ENCODE data around the gene PDLIM5. TPM values are rescaled to one million over a fixed set of nuclear protein-coding genes. Genes with fewer than 3 reads are reported as not detected.

PDLIM5 gene
- total and polyA plus RNA-seq, 7 experiments from 2014 or later, result 14.4 to 61.7 (median 35.7) TPM

DNA sequence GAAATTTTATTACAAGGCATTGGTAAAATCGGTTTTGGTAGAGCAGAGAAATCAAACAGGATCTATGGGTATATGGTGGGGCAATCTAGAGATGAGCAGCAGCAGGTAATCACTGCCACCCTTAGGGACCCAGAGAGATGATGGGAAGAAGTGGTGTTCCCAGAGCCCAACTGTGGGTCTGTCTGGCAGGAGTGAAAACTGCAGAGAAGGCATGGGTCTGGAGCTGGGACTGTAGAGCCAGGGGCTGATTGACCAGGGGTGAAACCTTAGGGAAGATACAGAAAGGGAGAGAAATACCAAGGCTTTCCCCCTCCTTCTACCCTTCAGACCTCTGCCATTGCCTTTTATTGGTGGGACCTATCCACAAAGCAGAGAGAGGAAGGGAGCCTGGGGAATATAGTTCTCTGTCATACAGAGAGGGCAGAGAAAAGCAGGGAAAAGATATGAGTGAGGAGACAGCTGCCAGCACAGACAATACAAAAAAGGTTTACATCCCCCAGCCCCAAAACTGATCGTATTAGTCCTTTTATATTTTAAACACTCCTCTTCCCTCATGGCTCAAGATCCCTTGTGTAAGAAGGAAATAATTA lies 28.7 kb downstream of the PDLIM5 start:
- Mint-ChIP-seq H3K4me3 (no peak overlapping the region), H3K4me1 (peaks cover 0 to 15% (median 5%) of the 10 kb centered on the region in 7 donors), H3K9me3 (peaks cover 0 to 2% (median 0%) of the 10 kb centered on the region in 11 donors), H3K27ac (no peak overlapping the region), H3K36me3 (peaks cover 0 to 14% (median 0%) of the 10 kb centered on the region in 5 donors), H3K27me3 (peaks cover 0 to 2% (median 0%) of the 10 kb centered on the region in 5 donors)
- no peaks in the 10 kb centered on the region for H3K27me3 ChIP-seq (ENCODE audit: control insufficient read depth in 2 of 2, insufficient read depth in 2 of 2, low read length in 2 of 2)
- no peak overlapping the region for H3K27ac ChIP-seq (ENCODE audit: low read depth, low read length)
- H3K9me3 ChIP-seq (ENCODE audit: control insufficient read depth in 2 of 3, low read length in 3 of 3), result no peaks in the 10 kb centered on the region
- no peaks in the 10 kb centered on the region for H3K36me3 ChIP-seq (ENCODE audit: control insufficient read depth in 2 of 3, insufficient read depth in 3 of 3, low read length in 3 of 3)
- DNase-seq (no peak), ATAC-seq (no peak)
- POLR2A ChIA-PET, result no interaction called here
- no peaks in the 10 kb centered on the region for H3K4me1 ChIP-seq (ENCODE audit: control insufficient read depth in 2 of 2, insufficient read depth in 2 of 2, low read length in 2 of 2)
- CTCF ChIA-PET, result no interaction called here
- intact Hi-C loops (cut with micrococcal nuclease), result no loop called here
- no peak overlapping the region for H3K4me3 ChIP-seq (ENCODE audit: low read length)

- no peak overlapping the region for H3K27ac ChIP-seq (ENCODE audit: low read depth, low read length)
- intact Hi-C loops (cut with micrococcal nuclease), result no loop called here
- no peaks in the 10 kb centered on the region for H3K36me3 ChIP-seq (ENCODE audit: control insufficient read depth in 2 of 3, insufficient read depth in 3 of 3, low read length in 3 of 3)
- no peak for ATAC-seq
- ChIA-PET CTCF (no interaction called here), POLR2A (no interaction called here)
- H3K27me3 ChIP-seq (ENCODE audit: control insufficient read depth in 2 of 2, insufficient read depth in 2 of 2, low read length in 2 of 2), result no peaks in the 10 kb centered on the region
- H3K4me1 ChIP-seq (ENCODE audit: control insufficient read depth in 2 of 2, insufficient read depth in 2 of 2, low read length in 2 of 2), result no peaks in the 10 kb centered on the region
- no peak overlapping the region for H3K4me3 ChIP-seq (ENCODE audit: low read length)
- H3K36me3 Mint-ChIP-seq, result peaks cover 0 to 10% (median 0%) of the 10 kb centered on the region in 5 donors
- H3K9me3 Mint-ChIP-seq, result no peaks in the 10 kb centered on the region
- H3K27ac Mint-ChIP-seq, result no peak overlapping the region
- H3K9me3 ChIP-seq (ENCODE audit: control insufficient read depth in 2 of 3, low read length in 3 of 3), result no peaks in the 10 kb centered on the region
- H3K4me1 Mint-ChIP-seq, result peaks cover 0 to 6% (median 4%) of the 10 kb centered on the region in 7 donors
- DNase-seq, result no peak
- no peaks in the 10 kb centered on the region for H3K27me3 Mint-ChIP-seq
- no peak overlapping the region for H3K4me3 Mint-ChIP-seq
Measured at GRCh38 chr4:94483895-94484294, 32.2 kb downstream of the PDLIM5 start.

DNA sequence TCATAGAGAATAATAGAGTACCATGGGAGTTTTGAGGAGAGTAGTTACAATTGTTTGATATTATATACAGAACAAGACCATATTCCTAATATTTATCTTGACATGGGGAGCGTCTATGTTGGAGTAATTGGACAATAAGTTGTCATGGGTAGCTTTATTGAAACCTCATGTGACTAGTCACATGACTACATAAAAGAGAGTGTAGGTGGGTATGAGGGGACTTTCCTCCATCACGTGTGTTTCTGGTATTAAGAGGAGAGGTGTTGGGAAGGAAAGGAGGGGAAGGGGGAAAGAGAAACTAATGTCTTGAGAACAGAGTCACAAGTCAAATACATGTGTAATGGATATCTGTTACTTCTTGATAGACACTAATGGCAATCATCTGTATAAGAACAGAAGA lies 33.1 kb downstream of the PDLIM5 start:
- ChIA-PET CTCF (no interaction called here), POLR2A (no interaction called here)
- Histone ChIP-seq H3K27me3 (ENCODE audit: control insufficient read depth in 2 of 2, insufficient read depth in 2 of 2, low read length in 2 of 2) (no peaks in the 10 kb centered on the region), H3K27ac (ENCODE audit: low read depth, low read length) (no peak overlapping the region), H3K4me3 (ENCODE audit: low read length) (no peak overlapping the region), H3K36me3 (ENCODE audit: control insufficient read depth in 2 of 3, insufficient read depth in 3 of 3, low read length in 3 of 3) (no peaks in the 10 kb centered on the region), H3K9me3 (ENCODE audit: control insufficient read depth in 2 of 3, low read length in 3 of 3) (no peaks in the 10 kb centered on the region), H3K4me1 (ENCODE audit: control insufficient read depth in 2 of 2, insufficient read depth in 2 of 2, low read length in 2 of 2) (no peaks in the 10 kb centered on the region)
- H3K4me1 Mint-ChIP-seq, result peaks cover 0 to 8% (median 4%) of the 10 kb centered on the region in 7 donors
- no peak overlapping the region for H3K4me3 Mint-ChIP-seq
- no peaks in the 10 kb centered on the region for H3K27me3 Mint-ChIP-seq
- no peak overlapping the region for H3K27ac Mint-ChIP-seq
- DNase-seq (no peak), ATAC-seq (no peak)
- no peaks in the 10 kb centered on the region for H3K9me3 Mint-ChIP-seq
- peaks cover 0 to 10% (median 0%) of the 10 kb centered on the region in 5 donors for H3K36me3 Mint-ChIP-seq
- intact Hi-C loops (cut with micrococcal nuclease), result no loop called here

DNA sequence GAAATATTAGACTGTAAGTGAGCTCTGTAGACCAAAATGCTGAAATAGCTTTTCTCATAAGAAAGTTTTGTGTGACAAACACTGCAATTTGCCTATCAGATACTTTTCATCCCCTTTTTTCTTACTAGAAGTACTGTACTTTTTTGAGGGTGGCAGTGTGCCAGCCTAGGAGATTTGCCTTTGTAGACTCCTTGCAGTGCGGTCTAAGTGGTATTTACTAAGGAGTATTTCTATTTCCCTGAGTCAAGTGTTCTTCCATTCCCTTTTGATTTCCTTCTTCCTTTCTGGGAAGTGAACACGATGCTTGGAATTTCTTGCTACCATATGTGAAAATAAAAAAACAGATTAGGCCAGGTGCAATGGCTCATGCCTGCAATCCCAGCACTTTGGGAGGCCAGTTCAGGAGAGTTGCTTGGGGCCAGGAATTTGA lies 34.6 kb downstream of the PDLIM5 start:
- Mint-ChIP-seq H3K4me3 (no peak overlapping the region), H3K27me3 (no peaks in the 10 kb centered on the region), H3K4me1 (peaks cover 0 to 6% (median 3%) of the 10 kb centered on the region in 7 donors), H3K36me3 (peaks cover 0 to 12% (median 0%) of the 10 kb centered on the region in 5 donors), H3K27ac (no peak overlapping the region), H3K9me3 (no peaks in the 10 kb centered on the region)
- DNase-seq (no peak), ATAC-seq (no peak)
- H3K9me3 ChIP-seq (ENCODE audit: control insufficient read depth in 2 of 3, low read length in 3 of 3), result no peaks in the 10 kb centered on the region
- POLR2A ChIA-PET, result no interaction called here
- intact Hi-C loops (cut with micrococcal nuclease), result no loop called here
- no peak overlapping the region for H3K27ac ChIP-seq (ENCODE audit: low read depth, low read length)
- no peak overlapping the region for H3K4me3 ChIP-seq (ENCODE audit: low read length)
- H3K4me1 ChIP-seq (ENCODE audit: control insufficient read depth in 2 of 2, insufficient read depth in 2 of 2, low read length in 2 of 2), result no peaks in the 10 kb centered on the region
- CTCF ChIA-PET, result no interaction called here
- no peaks in the 10 kb centered on the region for H3K36me3 ChIP-seq (ENCODE audit: control insufficient read depth in 2 of 3, insufficient read depth in 3 of 3, low read length in 3 of 3)
- no peaks in the 10 kb centered on the region for H3K27me3 ChIP-seq (ENCODE audit: control insufficient read depth in 2 of 2, insufficient read depth in 2 of 2, low read length in 2 of 2)

DNA sequence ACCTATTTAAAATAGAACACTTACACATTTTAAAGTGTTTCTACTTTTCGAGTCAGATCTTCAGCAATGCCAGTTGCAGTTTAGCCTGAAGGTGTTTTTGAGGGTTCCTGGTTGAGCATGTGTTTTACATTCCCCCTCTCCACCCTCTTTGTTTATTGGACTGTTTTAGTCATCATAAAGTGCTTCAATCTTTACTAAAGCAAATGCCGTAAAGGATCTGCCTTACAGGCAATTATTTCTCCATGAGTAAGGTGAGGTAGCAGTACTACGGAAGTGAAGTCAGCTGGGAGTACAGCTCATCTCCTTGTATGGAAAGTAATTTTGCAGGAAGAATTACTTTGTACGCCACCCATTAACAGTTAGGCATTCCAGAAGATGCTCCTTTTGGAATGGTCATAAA lies 36.9 kb downstream of the PDLIM5 start:
- H3K4me1 ChIP-seq (ENCODE audit: control insufficient read depth in 2 of 2, insufficient read depth in 2 of 2, low read length in 2 of 2), result no peaks in the 10 kb centered on the region
- no peaks in the 10 kb centered on the region for H3K9me3 Mint-ChIP-seq
- ChIA-PET CTCF (no interaction called here), POLR2A (no interaction called here)
- H3K27ac Mint-ChIP-seq, result no peak overlapping the region
- H3K9me3 ChIP-seq (ENCODE audit: control insufficient read depth in 2 of 3, low read length in 3 of 3), result no peaks in the 10 kb centered on the region
- no peaks in the 10 kb centered on the region for H3K36me3 ChIP-seq (ENCODE audit: control insufficient read depth in 2 of 3, insufficient read depth in 3 of 3, low read length in 3 of 3)
- H3K27ac ChIP-seq (ENCODE audit: low read depth, low read length), result no peak overlapping the region
- ATAC-seq (no peak), DNase-seq (no peak)
- H3K27me3 ChIP-seq (ENCODE audit: control insufficient read depth in 2 of 2, insufficient read depth in 2 of 2, low read length in 2 of 2), result no peaks in the 10 kb centered on the region
- no peak overlapping the region for H3K4me3 Mint-ChIP-seq
- intact Hi-C loops (cut with micrococcal nuclease), result no loop called here
- no peak overlapping the region for H3K4me3 ChIP-seq (ENCODE audit: low read length)
- H3K27me3 Mint-ChIP-seq, result no peaks in the 10 kb centered on the region
- H3K36me3 Mint-ChIP-seq, result peaks cover 0 to 22% (median 9%) of the 10 kb centered on the region in 5 donors
- H3K4me1 Mint-ChIP-seq, result peaks cover 0 to 6% (median 3%) of the 10 kb centered on the region in 7 donors

DNA sequence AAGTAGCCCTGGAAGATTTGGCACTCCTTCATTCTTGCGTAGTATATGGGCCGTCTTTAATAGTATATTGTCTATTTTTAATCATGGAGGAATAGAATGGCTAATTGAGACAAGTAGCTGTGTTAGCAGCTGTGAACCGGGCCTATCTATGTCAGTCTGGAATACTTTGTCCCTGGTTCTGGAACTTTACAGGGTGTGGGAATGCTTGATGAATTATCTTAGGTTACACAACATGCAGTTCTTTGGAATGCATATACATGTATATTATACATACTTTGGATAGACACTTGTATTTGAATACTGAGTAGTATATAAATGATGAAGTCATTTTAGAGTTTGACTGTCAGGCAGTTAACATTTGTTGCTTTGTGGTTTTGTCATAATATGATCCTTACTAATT lies 37.4 kb downstream of the PDLIM5 start:
- intact Hi-C loops (cut with micrococcal nuclease), result no loop called here
- Mint-ChIP-seq H3K9me3 (no peaks in the 10 kb centered on the region), H3K4me1 (peaks cover 0 to 6% (median 3%) of the 10 kb centered on the region in 7 donors), H3K27me3 (no peaks in the 10 kb centered on the region), H3K4me3 (no peak overlapping the region), H3K27ac (no peak overlapping the region), H3K36me3 (peaks cover 0 to 23% (median 9%) of the 10 kb centered on the region in 5 donors)
- ChIA-PET CTCF (no interaction called here), POLR2A (no interaction called here)
- H3K4me3 ChIP-seq (ENCODE audit: low read length), result no peak overlapping the region
- H3K27ac ChIP-seq (ENCODE audit: low read depth, low read length), result no peak overlapping the region
- no peaks in the 10 kb centered on the region for H3K36me3 ChIP-seq (ENCODE audit: control insufficient read depth in 2 of 3, insufficient read depth in 3 of 3, low read length in 3 of 3)
- ATAC-seq, result no peak
- no peaks in the 10 kb centered on the region for H3K27me3 ChIP-seq (ENCODE audit: control insufficient read depth in 2 of 2, insufficient read depth in 2 of 2, low read length in 2 of 2)
- H3K4me1 ChIP-seq (ENCODE audit: control insufficient read depth in 2 of 2, insufficient read depth in 2 of 2, low read length in 2 of 2), result no peaks in the 10 kb centered on the region
- H3K9me3 ChIP-seq (ENCODE audit: control insufficient read depth in 2 of 3, low read length in 3 of 3), result no peaks in the 10 kb centered on the region
- no peak for DNase-seq

DNA sequence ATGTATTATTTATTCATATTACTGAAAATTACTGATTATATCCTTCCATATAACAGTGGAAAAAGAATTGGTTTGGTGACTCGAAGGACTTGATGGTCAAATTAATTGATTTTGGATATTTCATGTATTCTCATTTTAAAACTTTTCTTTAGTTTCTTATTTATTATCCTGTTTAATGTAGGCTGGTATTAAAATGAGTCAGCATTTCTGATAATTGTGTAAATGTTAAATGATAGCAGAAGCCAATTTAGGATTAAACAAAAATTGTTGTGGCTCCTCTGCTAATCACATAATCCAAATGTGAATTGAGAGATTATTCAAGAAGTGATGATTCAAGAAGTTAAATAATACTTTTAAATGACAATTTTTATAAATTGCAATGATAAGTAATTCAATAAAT lies 38.7 kb downstream of the PDLIM5 start:
- H3K27ac ChIP-seq (ENCODE audit: low read depth, low read length), result no peak overlapping the region
- H3K27me3 ChIP-seq (ENCODE audit: control insufficient read depth in 2 of 2, insufficient read depth in 2 of 2, low read length in 2 of 2), result no peaks in the 10 kb centered on the region
- no peak overlapping the region for H3K4me3 ChIP-seq (ENCODE audit: low read length)
- no peaks in the 10 kb centered on the region for H3K4me1 ChIP-seq (ENCODE audit: control insufficient read depth in 2 of 2, insufficient read depth in 2 of 2, low read length in 2 of 2)
- ChIA-PET POLR2A (no interaction called here), CTCF (no interaction called here)
- no peak overlapping the region for H3K27ac Mint-ChIP-seq
- no peaks in the 10 kb centered on the region for H3K9me3 Mint-ChIP-seq
- H3K36me3 Mint-ChIP-seq, result peaks cover 0 to 19% (median 3%) of the 10 kb centered on the region in 5 donors
- H3K27me3 Mint-ChIP-seq, result no peaks in the 10 kb centered on the region
- no peak for DNase-seq
- no peaks in the 10 kb centered on the region for H3K36me3 ChIP-seq (ENCODE audit: control insufficient read depth in 2 of 3, insufficient read depth in 3 of 3, low read length in 3 of 3)
- no peaks in the 10 kb centered on the region for H3K9me3 ChIP-seq (ENCODE audit: control insufficient read depth in 2 of 3, low read length in 3 of 3)
- intact Hi-C loops (cut with micrococcal nuclease), result no loop called here
- H3K4me3 Mint-ChIP-seq, result no peak overlapping the region
- ATAC-seq, result no peak
- peaks cover 0 to 2% (median 0%) of the 10 kb centered on the region in 7 donors for H3K4me1 Mint-ChIP-seq
